Measurements from ENCODE around the gene AGPAT2. TPM values are rescaled to one million over a fixed set of nuclear protein-coding genes. Genes with fewer than 3 reads are reported as not detected.

AGPAT2 gene
- polyA plus RNA-seq, 1 of the 3 experiments (the other 2 are of a cell fraction), result 46.8 TPM

- TF ChIP-seq USF2 (IDR thresholded peaks at IDR 0.05; ENCODE audit: borderline replicate concordance, low read depth, low read length) (no peak), CTCF (IDR thresholded peaks at IDR 0.05) (peak; percentile 75), SMC3 (IDR thresholded peaks at IDR 0.05; ENCODE audit: low read depth, low read length) (no peak), TCF12 (IDR thresholded peaks at IDR 0.05) (peak; percentile 23; the same call in 1 of the 2 replicates), RXRA (IDR thresholded peaks at IDR 0.05; ENCODE audit: borderline replicate concordance, low read depth) (no peak), IRF3 (IDR thresholded peaks at IDR 0.05; ENCODE audit: low read depth, low read length) (no peak), NRF1 (IDR thresholded peaks at IDR 0.05; ENCODE audit: low read depth, low read length) (no peak)
Observed at GRCh38 chr9:136728080-136728547, 40.9 kb upstream of the AGPAT2 start (continued).

- no peaks in the 10 kb centered on the region for H3K9me2 ChIP-seq
- peaks cover 25 to 32% of the 10 kb centered on the region in 2 experiments for H3K36me3 ChIP-seq (replicated peaks in 1 of 2; ENCODE audit: control insufficient read depth in 1 of 2, insufficient read depth in 2 of 2, low read length in 1 of 2)
- H3K9ac ChIP-seq, result peak overlapping the region; percentile 95
- H3K4me2 ChIP-seq, result peak overlapping the region; percentile 84
- 20% methylated on average over 16 of the region's 18 CpGs for WGBS (ENCODE audit: low lambda C conversion rate)
- H3K79me2 ChIP-seq (ENCODE audit: insufficient read depth), result peaks cover 65% of the 10 kb centered on the region
- H3K9me3 ChIP-seq, result no peaks in the 10 kb centered on the region
- peaks cover 24% of the 10 kb centered on the region for H3F3A ChIP-seq (replicated peaks; ENCODE audit: insufficient read depth)
- peaks cover 58% of the 10 kb centered on the region for H4K20me1 ChIP-seq (ENCODE audit: insufficient read depth)
- H3K27me3 ChIP-seq (ENCODE audit: insufficient read depth), result no peaks in the 10 kb centered on the region
- H3K27ac ChIP-seq (ENCODE audit: low read depth in 2 of 2, low read length in 1 of 2), result peak overlapping the region; percentile 49 to 58; a peak in 3 of 4 replicates
- H3K4me3 ChIP-seq (ENCODE audit: low read depth in 2 of 2, low read length in 1 of 2), result peak overlapping the region; percentile 83 to 85
- peaks cover 12 to 25% of the 10 kb centered on the region in 2 experiments; a peak in 2 of 4 replicates for H3K4me1 ChIP-seq (ENCODE audit: control insufficient read depth in 1 of 2, insufficient read depth in 2 of 2, low read depth in 1 of 2, low read length in 1 of 2)
- ChIA-PET CTCF (interaction anchor here (0.6 to 6.8 kb wide), 19 partner anchors 11 to 876 kb away, joined by 3 to 99 read pairs (median 5); partner anchors contain the start of genes DIPK1B, LCN10 and LCN8), POLR2A (interaction anchor here (1.1 to 5.2 kb wide), 7 partner anchors 8 to 80 kb away, joined by 3 to 51 read pairs (median 4); no protein-coding TSS in a partner anchor)
- no peak overlapping the region for H2AFZ ChIP-seq (ENCODE audit: low read depth)
- peak; percentile 73 for DNase-seq
- TF ChIP-seq MXI1 (IDR thresholded peaks at IDR 0.05; ENCODE audit: low read depth, low read length), result peak; percentile 54
- TF ChIP-seq CTCF (IDR thresholded peaks at IDR 0.05), result peak; percentile 59
- peak; percentile 27; the same call in 1 of the 2 replicates for TF ChIP-seq SIN3A (IDR thresholded peaks at IDR 0.05; ENCODE audit: borderline replicate concordance, low read depth, low read length)
- TF ChIP-seq MAX (IDR thresholded peaks at IDR 0.05; ENCODE audit: low read depth), result no peak
- no peak for TF ChIP-seq MEF2A (IDR thresholded peaks at IDR 0.05; ENCODE audit: borderline replicate concordance, low read depth)
Observed at GRCh38 chr9:136726631-136727191, 39.5 kb upstream of the AGPAT2 start.
